GM18867 (cell line): ENCODE data around the gene RANBP17.
"Not testable (repeated sequence)": the region's sequence is repeated elsewhere in the genome, so short reads cannot be mapped to it uniquely, and the experiment has no call there.

Experiments
- ATAC-seq: cut with Tn5 transposase; IDR thresholded peaks from one replicate; pipeline ENCODE4 v1.9.1; 2021; ENCODE audit warnings: mild to moderate bottlenecking, moderate library complexity; ENCODE audit not compliant: unreplicated experiment

Gene RANBP17

GRCh38 chr5:170937914-170938313 lies 76.1 kb downstream of the RANBP17 start:
- no peak for ATAC-seq

DNA sequence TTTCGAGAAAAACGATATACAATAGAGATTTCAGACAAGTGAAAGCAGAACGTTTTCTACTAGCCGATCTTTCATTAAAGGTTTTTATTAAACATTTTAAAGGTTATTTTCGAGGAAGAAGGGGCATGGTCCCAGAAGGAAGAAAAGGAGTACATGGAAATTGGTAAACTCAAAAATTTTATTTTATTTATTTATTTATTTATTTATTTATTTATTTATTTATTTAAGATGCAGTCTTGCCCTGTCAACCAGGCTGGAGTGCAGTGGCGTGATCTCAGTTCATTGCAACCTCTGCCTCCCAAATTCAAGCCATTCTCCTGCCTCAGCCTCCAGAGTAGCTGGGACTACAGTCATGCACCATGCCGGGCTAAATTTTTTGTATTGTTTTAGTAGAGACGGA lies 77.4 kb downstream of the RANBP17 start:
- ATAC-seq, result no peak

GRCh38 chr5:170941788-170942187 lies 80.0 kb downstream of the RANBP17 start:
- ATAC-seq, result no peak

- ATAC-seq, result no peak
These were observed 83.5 kb downstream of the RANBP17 start for GRCh38 chr5:170945275-170945674.

DNA sequence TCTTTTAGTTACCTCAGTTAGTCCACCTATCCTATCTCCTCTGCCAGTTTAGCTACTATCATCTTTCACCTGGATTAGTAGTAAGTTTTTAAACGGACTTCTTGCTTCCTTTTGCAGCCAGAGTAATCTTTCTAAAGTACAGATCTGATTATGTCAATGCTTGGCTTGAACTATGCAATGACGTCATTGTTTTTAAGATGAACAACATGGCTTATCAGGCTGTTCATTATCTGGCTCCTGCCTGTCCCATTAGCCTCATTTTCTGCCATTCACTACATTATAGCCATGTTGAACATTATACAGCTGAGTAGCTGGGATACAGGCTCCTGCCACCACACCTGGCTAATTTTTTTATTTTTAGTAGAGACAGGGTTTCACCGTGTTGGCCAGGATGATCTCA lies 98.7 kb downstream of the RANBP17 start:
- ATAC-seq, result no peak

GRCh38 chr5:170963521-170963920 lies 101.7 kb downstream of the RANBP17 start:
- ATAC-seq, result no peak

DNA sequence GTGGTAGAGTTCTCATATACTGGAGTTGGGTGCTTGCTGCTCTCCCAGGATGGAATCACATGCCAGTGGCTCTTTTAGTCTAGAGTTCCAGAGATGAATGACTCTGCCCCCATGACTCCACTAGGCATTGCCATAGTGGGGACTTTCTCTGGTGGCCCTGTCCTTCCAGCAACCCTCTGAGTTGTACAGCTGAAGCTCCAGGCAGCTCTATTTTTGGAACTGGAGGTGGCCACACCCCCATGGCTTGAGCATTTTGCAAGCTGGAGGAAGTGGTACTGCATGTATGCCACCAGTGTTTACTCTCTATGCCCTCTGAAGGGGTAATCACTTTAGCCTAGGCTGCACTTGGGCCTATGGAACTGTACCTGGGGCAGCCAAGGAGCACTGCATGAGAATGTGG lies 112.6 kb downstream of the RANBP17 start:
- no peak for ATAC-seq

DNA sequence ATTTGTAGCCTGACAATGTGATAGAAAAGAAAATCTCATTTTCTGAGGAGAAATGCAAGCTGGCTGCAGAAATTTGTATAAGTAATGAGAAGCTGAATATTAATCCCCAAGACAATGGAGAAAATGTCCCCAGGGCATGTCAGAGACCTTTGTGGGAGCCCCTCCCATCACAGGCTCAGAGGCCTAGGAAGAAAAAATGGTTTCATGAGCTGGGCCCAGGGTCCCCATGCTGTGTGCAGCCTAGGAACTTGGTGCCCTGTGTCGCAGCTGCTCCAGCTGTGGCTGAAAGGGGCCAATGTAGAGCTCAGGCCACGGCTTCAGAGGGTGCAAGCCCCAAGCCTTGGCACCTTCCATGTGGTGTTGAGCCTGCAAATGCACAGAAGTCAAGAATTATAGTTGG lies 118.4 kb downstream of the RANBP17 start:
- ATAC-seq, result not testable (repeated sequence)

DNA sequence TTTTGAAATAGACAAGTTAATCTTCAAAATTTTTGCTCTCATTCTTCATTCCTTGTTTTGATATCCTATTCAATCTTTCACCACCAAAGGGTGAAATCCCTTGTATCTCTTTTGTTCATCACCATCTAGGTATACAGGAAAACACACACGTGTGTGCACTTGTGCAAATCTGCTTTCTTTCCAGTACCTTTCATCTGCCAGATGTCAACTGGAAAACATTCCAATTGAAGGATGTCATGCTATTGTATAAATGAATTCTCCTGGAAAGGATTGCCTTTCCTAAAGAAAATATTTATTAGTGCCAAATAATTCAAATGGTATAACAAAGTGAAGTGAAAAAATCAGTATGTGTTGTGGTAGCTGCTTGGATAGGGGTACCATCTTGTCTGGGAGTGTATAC lies 123.7 kb downstream of the RANBP17 start:
- ATAC-seq, result no peak

- ATAC-seq, result no peak
These were observed 124.8 kb downstream of the RANBP17 start for GRCh38 chr5:170986598-170986997.

GRCh38 chr5:170993476-170993875 lies 131.7 kb downstream of the RANBP17 start:
- ATAC-seq, result no peak

DNA sequence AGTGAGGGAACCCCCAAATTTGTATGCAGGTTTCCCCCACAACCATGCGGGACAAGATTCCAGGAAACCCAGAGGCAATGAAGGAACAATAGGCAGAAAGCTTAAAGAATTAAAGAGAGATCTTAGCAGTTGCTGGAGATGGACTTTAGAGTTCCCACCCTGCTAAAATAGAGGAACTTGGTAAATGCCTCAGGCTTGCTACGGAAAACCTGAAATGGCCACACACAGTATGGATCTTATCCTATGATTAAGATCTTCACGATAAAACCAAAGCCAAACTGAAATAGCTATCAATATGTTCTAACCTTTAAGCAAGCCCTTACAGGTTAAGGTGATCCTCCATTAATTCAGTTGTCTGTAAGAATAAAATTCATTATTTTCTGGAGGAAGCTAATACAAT lies 148.3 kb downstream of the RANBP17 start:
- ATAC-seq, result no peak

DNA sequence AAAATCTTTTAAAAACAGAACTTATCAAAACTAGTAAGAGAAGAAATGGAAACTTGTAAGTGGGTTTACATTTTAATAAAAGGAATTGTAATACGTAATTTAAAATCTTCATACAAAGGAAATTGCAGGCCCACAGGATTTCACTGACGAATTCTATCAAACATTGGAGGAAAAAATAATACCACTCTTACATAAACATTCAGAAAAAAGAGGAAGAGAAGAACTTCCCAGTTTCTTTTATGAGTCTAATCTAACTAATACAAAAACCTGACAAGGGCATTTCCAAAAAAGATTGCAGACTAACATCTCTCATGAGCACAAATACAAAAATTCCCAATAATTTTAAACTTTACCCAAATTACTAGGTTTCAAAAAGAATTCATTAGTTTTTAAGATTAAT lies 149.0 kb downstream of the RANBP17 start:
- ATAC-seq, result no peak

- ATAC-seq, result no peak
These were observed 161.7 kb downstream of the RANBP17 start for GRCh38 chr5:171023508-171023907.

DNA sequence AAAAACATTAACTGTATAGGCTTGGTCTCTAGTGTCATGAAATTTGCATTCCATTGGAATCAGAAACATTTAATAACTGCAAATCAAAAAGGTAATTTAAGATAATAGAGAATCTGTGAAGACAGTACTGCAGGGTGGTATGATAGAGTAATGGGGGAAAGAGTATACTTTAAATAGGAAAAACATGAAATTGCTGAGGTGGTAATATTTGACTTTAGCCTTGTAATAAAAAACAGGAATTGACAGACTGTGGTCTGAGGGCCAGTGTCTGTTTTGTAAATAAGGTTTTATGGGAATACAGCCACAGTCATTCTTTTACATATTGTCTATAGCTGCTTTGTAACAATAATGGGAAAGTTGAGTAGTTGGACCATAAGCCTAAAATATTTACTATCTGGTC lies 162.3 kb downstream of the RANBP17 start:
- no peak for ATAC-seq

- no peak for ATAC-seq
These were observed 167.6 kb downstream of the RANBP17 start for GRCh38 chr5:171029401-171029800.

DNA sequence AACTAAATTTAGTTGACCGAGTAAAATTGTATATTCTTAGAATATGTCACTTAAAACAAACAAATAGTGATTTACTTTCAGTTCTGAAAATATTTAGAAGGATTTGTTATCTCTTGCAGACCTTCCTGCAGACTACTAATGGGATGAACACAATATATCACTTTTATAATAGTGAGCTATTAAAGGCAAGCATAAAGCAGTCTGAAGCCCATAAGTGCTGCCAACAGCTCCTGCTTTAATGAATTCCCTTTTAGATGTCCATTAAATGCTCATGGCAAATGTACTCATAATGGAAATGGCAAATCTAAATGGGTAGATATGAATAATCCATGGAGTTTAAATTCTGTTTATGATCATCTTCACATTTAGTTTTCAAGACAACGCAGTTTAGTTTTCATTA lies 170.2 kb downstream of the RANBP17 start:
- ATAC-seq, result no peak

- no peak for ATAC-seq
These were observed 170.7 kb downstream of the RANBP17 start for GRCh38 chr5:171032435-171032973.

DNA sequence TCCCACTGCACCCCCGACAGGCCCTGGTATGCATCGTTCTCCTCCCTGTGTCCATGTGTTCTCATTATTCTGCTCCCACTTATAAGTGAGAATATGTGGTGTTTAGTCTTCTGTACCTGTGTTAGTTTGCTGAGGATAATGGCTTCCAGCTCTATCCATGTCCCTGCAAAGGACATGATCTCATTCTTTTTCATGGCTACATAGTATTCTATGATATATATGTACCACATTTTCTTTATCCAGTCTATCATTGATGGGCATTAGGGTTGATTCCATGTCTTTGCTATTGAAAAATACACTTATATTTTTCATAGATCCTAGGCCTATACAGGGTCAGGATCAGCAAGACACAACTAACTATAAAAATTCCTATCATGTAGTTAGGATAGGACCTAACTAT lies 180.1 kb downstream of the RANBP17 start:
- ATAC-seq, result not testable (repeated sequence)

- no peak for ATAC-seq
These were observed 189.1 kb downstream of the RANBP17 start for GRCh38 chr5:171050916-171051315.

DNA sequence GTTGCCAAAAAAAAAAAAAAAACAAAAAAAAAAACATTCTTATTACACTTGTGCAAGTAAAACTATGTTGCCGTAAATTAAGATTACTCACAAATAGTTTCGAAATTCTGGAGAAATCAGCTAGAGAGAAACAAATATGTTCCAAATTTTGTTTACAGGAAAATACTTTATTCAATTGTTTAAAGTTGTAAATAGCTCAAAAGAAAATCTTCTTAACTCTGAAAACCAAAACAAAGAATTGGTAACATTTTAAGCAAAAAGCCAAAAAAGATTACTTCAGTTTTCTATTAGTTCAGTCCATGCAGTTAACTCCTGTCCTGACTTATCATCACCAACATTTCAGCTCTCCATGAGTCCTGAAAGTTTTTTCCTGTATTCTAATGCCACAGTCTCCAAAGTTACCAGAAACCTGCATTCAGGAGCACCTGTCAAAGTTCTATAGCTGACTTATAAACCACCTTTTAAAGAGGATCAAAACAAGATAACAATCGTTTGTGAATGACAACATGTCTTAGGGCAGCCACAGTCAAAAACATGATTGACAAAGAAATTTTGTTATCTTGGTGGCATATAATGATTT lies 194.1 kb downstream of the RANBP17 start:
- no peak for ATAC-seq

DNA sequence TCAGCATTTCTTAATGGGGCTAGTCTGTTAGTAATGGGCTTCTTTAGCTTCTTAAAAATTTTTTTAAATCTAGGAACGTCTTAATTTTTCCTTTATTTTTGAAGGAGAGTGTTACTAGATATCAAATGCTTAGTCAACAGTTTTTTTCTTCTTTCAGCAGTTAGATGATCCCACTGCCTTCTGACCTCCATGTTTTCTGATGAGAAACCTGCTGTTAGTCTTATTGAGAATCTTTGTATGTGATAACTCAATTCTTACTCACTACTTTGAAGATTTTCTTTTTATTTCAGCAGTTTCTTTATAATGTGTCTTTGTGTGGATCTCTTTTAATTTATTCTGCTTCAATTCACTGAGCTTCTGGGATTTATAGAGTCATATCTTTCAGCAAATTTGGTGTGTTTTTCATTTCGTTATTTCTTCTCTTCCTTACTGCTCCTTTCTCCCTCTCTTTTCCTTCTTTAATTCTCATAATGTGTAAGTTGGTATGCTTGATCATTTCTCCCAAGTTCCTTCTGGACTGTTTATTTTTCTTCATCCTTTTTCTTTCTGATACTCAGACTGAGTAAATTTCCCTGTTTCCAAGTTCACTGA lies 205.8 kb downstream of the RANBP17 start:
- ATAC-seq, result no peak

GRCh38 chr5:171074747-171075146 lies 212.9 kb downstream of the RANBP17 start:
- no peak for ATAC-seq
